ENCODE results near the gene MPPED1.

MPPED1 gene

GRCh38 chr22:43485502-43486089 is 73.8 kb downstream of the MPPED1 start:
- no peaks in the 10 kb centered on the region for H3K36me3 Mint-ChIP-seq (ENCODE audit: low read depth)
- no peaks in the 10 kb centered on the region for H3K9me3 Mint-ChIP-seq
- no peak for DNase-seq
- H3K4me1 Mint-ChIP-seq, result peaks cover 11% of the 10 kb centered on the region
- H3K27me3 Mint-ChIP-seq, result no peaks in the 10 kb centered on the region
- H3K27ac Mint-ChIP-seq, result no peak overlapping the region
- H3K4me3 Mint-ChIP-seq, result no peak overlapping the region
- no peak for ATAC-seq

- H3K27ac Mint-ChIP-seq, result no peak overlapping the region
- ATAC-seq (no peak), DNase-seq (no peak)
- peaks cover 12% of the 10 kb centered on the region for H3K9me3 Mint-ChIP-seq
- H3K27me3 Mint-ChIP-seq, result no peaks in the 10 kb centered on the region
- no peaks in the 10 kb centered on the region for H3K4me1 Mint-ChIP-seq
- no peaks in the 10 kb centered on the region for H3K36me3 Mint-ChIP-seq (ENCODE audit: low read depth)
- no peak overlapping the region for H3K4me3 Mint-ChIP-seq
Observed at GRCh38 chr22:43487311-43488030, 75.7 kb downstream of the MPPED1 start.

GRCh38 chr22:43488031-43488866 is 76.4 kb downstream of the MPPED1 start:
- DNase-seq (no peak), ATAC-seq (no peak)
- Mint-ChIP-seq H3K36me3 (ENCODE audit: low read depth) (no peaks in the 10 kb centered on the region), H3K27ac (no peak overlapping the region), H3K4me3 (no peak overlapping the region), H3K9me3 (peaks cover 12% of the 10 kb centered on the region), H3K27me3 (no peaks in the 10 kb centered on the region), H3K4me1 (no peaks in the 10 kb centered on the region)

- DNase-seq, result no peak
- Mint-ChIP-seq H3K4me1 (no peaks in the 10 kb centered on the region), H3K4me3 (no peak overlapping the region), H3K27ac (no peak overlapping the region), H3K27me3 (no peaks in the 10 kb centered on the region), H3K9me3 (peaks cover 12% of the 10 kb centered on the region), H3K36me3 (ENCODE audit: low read depth) (no peaks in the 10 kb centered on the region)
- no peak for ATAC-seq
Observed at GRCh38 chr22:43488937-43489336, 77.1 kb downstream of the MPPED1 start.

GRCh38 chr22:43490311-43490710 is 78.5 kb downstream of the MPPED1 start:
- H3K27me3 Mint-ChIP-seq, result no peaks in the 10 kb centered on the region
- H3K9me3 Mint-ChIP-seq, result peaks cover 12% of the 10 kb centered on the region
- no peaks in the 10 kb centered on the region for H3K36me3 Mint-ChIP-seq (ENCODE audit: low read depth)
- H3K27ac Mint-ChIP-seq, result no peak overlapping the region
- DNase-seq (no peak), ATAC-seq (no peak)
- H3K4me3 Mint-ChIP-seq, result no peak overlapping the region
- H3K4me1 Mint-ChIP-seq, result no peaks in the 10 kb centered on the region

- no peaks in the 10 kb centered on the region for H3K36me3 Mint-ChIP-seq (ENCODE audit: low read depth)
- no peak for ATAC-seq
- no peak overlapping the region for H3K27ac Mint-ChIP-seq
- DNase-seq, result no peak
- peaks cover 12% of the 10 kb centered on the region for H3K9me3 Mint-ChIP-seq
- H3K4me1 Mint-ChIP-seq, result no peaks in the 10 kb centered on the region
- no peak overlapping the region for H3K4me3 Mint-ChIP-seq
- no peaks in the 10 kb centered on the region for H3K27me3 Mint-ChIP-seq
Observed at GRCh38 chr22:43491177-43491576, 79.4 kb downstream of the MPPED1 start.

- peaks cover 12% of the 10 kb centered on the region for H3K9me3 Mint-ChIP-seq
- no peak overlapping the region for H3K4me3 Mint-ChIP-seq
- DNase-seq, result no peak
- ATAC-seq, result no peak
- no peak overlapping the region for H3K27ac Mint-ChIP-seq
- no peaks in the 10 kb centered on the region for H3K27me3 Mint-ChIP-seq
- H3K36me3 Mint-ChIP-seq (ENCODE audit: low read depth), result no peaks in the 10 kb centered on the region
- H3K4me1 Mint-ChIP-seq, result no peaks in the 10 kb centered on the region
Observed at GRCh38 chr22:43491737-43492136, 79.9 kb downstream of the MPPED1 start.

GRCh38 chr22:43493297-43493696 is 81.5 kb downstream of the MPPED1 start:
- no peaks in the 10 kb centered on the region for H3K27me3 Mint-ChIP-seq
- peaks cover 12% of the 10 kb centered on the region for H3K9me3 Mint-ChIP-seq
- H3K4me1 Mint-ChIP-seq, result no peaks in the 10 kb centered on the region
- H3K4me3 Mint-ChIP-seq, result no peak overlapping the region
- no peak overlapping the region for H3K27ac Mint-ChIP-seq
- H3K36me3 Mint-ChIP-seq (ENCODE audit: low read depth), result no peaks in the 10 kb centered on the region
- no peak for ATAC-seq
- DNase-seq, result no peak

- Mint-ChIP-seq H3K4me3 (no peak overlapping the region), H3K27me3 (no peaks in the 10 kb centered on the region), H3K9me3 (no peaks in the 10 kb centered on the region), H3K36me3 (ENCODE audit: low read depth) (no peaks in the 10 kb centered on the region), H3K27ac (no peak overlapping the region), H3K4me1 (no peaks in the 10 kb centered on the region)
- ATAC-seq, result no peak
- no peak for DNase-seq
Observed at GRCh38 chr22:43497956-43498855, 86.4 kb downstream of the MPPED1 start.

GRCh38 chr22:43498856-43499253 is 87.0 kb downstream of the MPPED1 start:
- H3K27me3 Mint-ChIP-seq, result no peaks in the 10 kb centered on the region
- no peaks in the 10 kb centered on the region for H3K4me1 Mint-ChIP-seq
- no peak for ATAC-seq
- DNase-seq, result no peak
- no peaks in the 10 kb centered on the region for H3K9me3 Mint-ChIP-seq
- H3K4me3 Mint-ChIP-seq, result no peak overlapping the region
- no peaks in the 10 kb centered on the region for H3K36me3 Mint-ChIP-seq (ENCODE audit: low read depth)
- no peak overlapping the region for H3K27ac Mint-ChIP-seq

- no peaks in the 10 kb centered on the region for H3K27me3 Mint-ChIP-seq
- no peaks in the 10 kb centered on the region for H3K36me3 Mint-ChIP-seq (ENCODE audit: low read depth)
- H3K27ac Mint-ChIP-seq, result no peak overlapping the region
- ATAC-seq (no peak), DNase-seq (no peak)
- H3K4me1 Mint-ChIP-seq, result no peaks in the 10 kb centered on the region
- no peaks in the 10 kb centered on the region for H3K9me3 Mint-ChIP-seq
- H3K4me3 Mint-ChIP-seq, result no peak overlapping the region
Observed at GRCh38 chr22:43500792-43501785, 89.3 kb downstream of the MPPED1 start.

- DNase-seq (no peak), ATAC-seq (no peak)
- no peaks in the 10 kb centered on the region for H3K4me1 Mint-ChIP-seq
- H3K36me3 Mint-ChIP-seq (ENCODE audit: low read depth), result no peaks in the 10 kb centered on the region
- H3K4me3 Mint-ChIP-seq, result no peak overlapping the region
- no peaks in the 10 kb centered on the region for H3K9me3 Mint-ChIP-seq
- H3K27me3 Mint-ChIP-seq, result no peaks in the 10 kb centered on the region
- H3K27ac Mint-ChIP-seq, result no peak overlapping the region
Observed at GRCh38 chr22:43501878-43502277, 90.1 kb downstream of the MPPED1 start.

- no peaks in the 10 kb centered on the region for H3K36me3 Mint-ChIP-seq (ENCODE audit: low read depth)
- no peaks in the 10 kb centered on the region for H3K9me3 Mint-ChIP-seq
- no peaks in the 10 kb centered on the region for H3K4me1 Mint-ChIP-seq
- no peak overlapping the region for H3K27ac Mint-ChIP-seq
- ATAC-seq (no peak), DNase-seq (no peak)
- no peak overlapping the region for H3K4me3 Mint-ChIP-seq
- no peaks in the 10 kb centered on the region for H3K27me3 Mint-ChIP-seq
Observed at GRCh38 chr22:43502306-43502874, 90.6 kb downstream of the MPPED1 start.

All from activated naive CD8-positive, alpha-beta T cell treated with anti-CD3 and anti-CD28 coated beads, Interleukin-2, amount 50 U/mL, for 24 hours (primary cell).